ENCODE data around the gene DRC1. TPM values are rescaled to one million over a fixed set of nuclear protein-coding genes. Genes with fewer than 3 reads are reported as not detected.

DRC1 gene
- total and polyA plus RNA-seq, 2 of the 4 experiments (the other 2 are of a cell fraction), result 0.18 TPM; not detected in 1

GRCh38 chr2:26455037-26455669, 53.4 kb downstream of the DRC1 start:
- ATAC-seq (ENCODE audit: low read depth), result no peak
- H3K9me3 ChIP-seq (ENCODE audit: control insufficient read depth, insufficient read depth, low read length), result no peaks in the 10 kb centered on the region

More at GRCh38 chr2:26455037-26455669, 53.4 kb downstream of the DRC1 start:
- WGBS, 2 experiments (ENCODE audit: extremely low coverage in 2 of 2, insufficient read length in 1 of 2), result 0% methylated on average over 1 of the region's 11 CpGs; no CpG with 5 or more reads in 1 of the 2 experiments
- H2AK5ac ChIP-seq (ENCODE audit: low read depth, low read length), result no peak overlapping the region
- BruUV-seq (replicated peaks), result no TSS peak
- CTCF ChIA-PET, result no interaction called here
- in situ Hi-C loops (cut with MboI; ENCODE audit: low sequenced_read_pairs) (no loop called here), intact Hi-C loops (cut with micrococcal nuclease) (no loop called here), dilution Hi-C loops (cut with HindIII; ENCODE audit: low sequenced_read_pairs, unreplicated experiment) (no loop called here)
- no peak overlapping the region for H3K4me3 ChIP-seq (ENCODE audit: insufficient read depth, low read depth, low read length)
- no peak overlapping the region for H3K9ac ChIP-seq (ENCODE audit: low read depth, low read length)
- no peak overlapping the region for H2BK15ac ChIP-seq (ENCODE audit: low read depth, low read length)
- H3K18ac ChIP-seq (ENCODE audit: low read depth, low read length), result no peak overlapping the region
- no peak overlapping the region for H3K56ac ChIP-seq (ENCODE audit: extremely low read depth, insufficient read depth, low read length)
- H3K4me1 ChIP-seq (ENCODE audit: control insufficient read depth, insufficient read depth, low read length), result no peaks in the 10 kb centered on the region
- no peak overlapping the region for H3K14ac ChIP-seq (replicated peaks; ENCODE audit: low read depth, low read length)
- no peak overlapping the region for H2BK120ac ChIP-seq (ENCODE audit: low read depth, low read length)
- no peak overlapping the region for H4K91ac ChIP-seq (ENCODE audit: insufficient read depth, low read depth, low read length)
- TF ChIP-seq MXI1 (IDR thresholded peaks at IDR 0.05; ENCODE audit: borderline replicate concordance, low read depth, low read length) (no peak), MAZ (IDR thresholded peaks at IDR 0.05; ENCODE audit: borderline replicate concordance, low read depth, low read length) (no peak), USF2 (IDR thresholded peaks at IDR 0.05; ENCODE audit: low read depth, low read length) (no peak), POLR2A (IDR thresholded peaks at IDR 0.05; ENCODE audit: low read depth, low read length) (no peak), SMC3 (IDR thresholded peaks at IDR 0.05; ENCODE audit: low read depth, low read length) (no peak), RCOR1 (IDR thresholded peaks at IDR 0.05; ENCODE audit: insufficient replicate concordance, low read length) (no peak), RFX5 (IDR thresholded peaks at IDR 0.05; ENCODE audit: low read depth, low read length) (no peak), ELK1 (IDR thresholded peaks at IDR 0.05; ENCODE audit: borderline replicate concordance, low read depth, low read length) (no peak), MAFK (IDR thresholded peaks at IDR 0.05; ENCODE audit: low read depth, low read length) (no peak), CTCF (conservative IDR thresholded peaks at IDR 0.05; ENCODE audit: low read depth, low read length) (no peak), FOS (IDR thresholded peaks at IDR 0.05; ENCODE audit: low read depth, low read length) (no peak), CHD1 (IDR thresholded peaks at IDR 0.05; ENCODE audit: low read depth, low read length) (no peak), RAD21 (IDR thresholded peaks at IDR 0.05; ENCODE audit: low read length) (no peak), CEBPB (IDR thresholded peaks at IDR 0.05; ENCODE audit: low read depth, low read length) (no peak)
- no peak overlapping the region for H2AK9ac ChIP-seq (replicated peaks; ENCODE audit: low read depth, low read length, poor library complexity)
- no peak overlapping the region for H2BK5ac ChIP-seq (ENCODE audit: low read depth, low read length, poor library complexity, severe bottlenecking)
- no peak overlapping the region for H3K4me2 ChIP-seq (ENCODE audit: low read depth, low read length)
- DNase-seq, result no peak
- no peak overlapping the region for H3K4ac ChIP-seq (ENCODE audit: low read depth, low read length)
- POLR2A ChIA-PET (ENCODE audit: unreplicated experiment), result no interaction called here
- H3K27me3 ChIP-seq (ENCODE audit: control insufficient read depth, insufficient read depth, low read length), result peaks cover 37% of the 10 kb centered on the region
- H3K79me1 ChIP-seq (ENCODE audit: low read depth in 1 of 2, low read length in 2 of 2), result no peaks in the 10 kb centered on the region
- H2BK20ac ChIP-seq (ENCODE audit: low read depth, low read length), result no peak overlapping the region
- no peak overlapping the region for H3K23ac ChIP-seq (ENCODE audit: low read depth, low read length)
- no peak overlapping the region for H2AFZ ChIP-seq (replicated peaks; ENCODE audit: low read length, poor library complexity)
- H4K8ac ChIP-seq (ENCODE audit: low read depth in 2 of 2, low read length in 2 of 2), result no peak overlapping the region
- no peaks in the 10 kb centered on the region for H4K20me1 ChIP-seq (ENCODE audit: insufficient read depth, low read length)
- no peaks in the 10 kb centered on the region for H3K9me1 ChIP-seq (ENCODE audit: insufficient read depth, low read length)
- H3K27ac ChIP-seq (ENCODE audit: insufficient read depth, low read length), result no peak overlapping the region
- H4K5ac ChIP-seq (ENCODE audit: low read depth, low read length), result no peak overlapping the region
- no peaks in the 10 kb centered on the region for H3K36me3 ChIP-seq (ENCODE audit: control insufficient read depth, insufficient read depth, low read length)
